CMK (cell line): Measurements from ENCODE around the gene KCNN1.
A peak's percentile ranks its signal among the peaks of the same experiment; 100 is the strongest.
"Not testable (repeated sequence)": the region's sequence is repeated elsewhere in the genome, so short reads cannot be mapped to it uniquely, and the experiment has no call there.

Experiments used
- DNase-seq: peaks from one replicate; pipeline ENCODE4 v3.0.0-alpha.2; 2010; ENCODE audit warnings: low read depth

KCNN1 gene

DNA sequence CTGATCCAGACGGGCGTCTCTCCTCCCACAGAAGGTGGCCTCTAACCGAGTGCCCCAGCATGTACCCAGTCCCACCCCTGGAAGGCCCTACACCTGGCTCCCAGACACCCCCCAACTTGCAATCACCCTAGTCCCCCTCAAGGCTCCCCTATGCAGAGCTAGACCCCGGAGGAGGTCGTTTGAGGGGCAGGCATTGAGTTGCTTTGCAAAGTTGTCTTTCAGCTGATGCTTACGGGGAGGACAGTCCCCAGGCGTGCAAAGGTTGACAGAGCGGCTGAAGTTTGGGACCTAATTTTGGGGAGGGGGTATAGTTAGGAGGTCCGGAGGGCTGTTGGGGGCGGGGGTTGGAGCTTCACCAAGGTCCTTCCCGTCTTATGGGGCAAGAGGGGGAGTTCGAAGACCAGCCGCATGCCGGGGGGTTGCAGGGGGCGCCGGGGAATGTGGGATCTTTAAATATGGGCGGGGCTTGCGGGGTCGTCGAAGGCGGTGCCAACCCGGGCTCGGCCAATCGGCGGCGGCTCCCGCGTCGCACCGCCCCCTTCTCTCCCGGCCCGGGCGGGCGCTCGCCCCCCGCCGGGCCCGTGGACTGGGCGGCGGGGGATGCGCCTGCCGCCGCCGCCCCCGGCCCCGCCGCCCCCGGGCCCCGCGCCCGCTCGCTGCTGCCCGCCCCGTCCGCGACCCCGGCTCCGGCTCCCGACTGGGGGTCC is at the start of gene KCNN1:
KCNN1 (plus strand) TSS at position 558 of the 707 bp plus-strand sequence. CDS start 6,782 bp downstream, outside the sequence.
- DNase-seq = no peak

- DNase-seq = not testable (repeated sequence)
Measured at GRCh38 chr19:17918151-17918550, 48.8 kb upstream of the KCNN1 start.

DNA sequence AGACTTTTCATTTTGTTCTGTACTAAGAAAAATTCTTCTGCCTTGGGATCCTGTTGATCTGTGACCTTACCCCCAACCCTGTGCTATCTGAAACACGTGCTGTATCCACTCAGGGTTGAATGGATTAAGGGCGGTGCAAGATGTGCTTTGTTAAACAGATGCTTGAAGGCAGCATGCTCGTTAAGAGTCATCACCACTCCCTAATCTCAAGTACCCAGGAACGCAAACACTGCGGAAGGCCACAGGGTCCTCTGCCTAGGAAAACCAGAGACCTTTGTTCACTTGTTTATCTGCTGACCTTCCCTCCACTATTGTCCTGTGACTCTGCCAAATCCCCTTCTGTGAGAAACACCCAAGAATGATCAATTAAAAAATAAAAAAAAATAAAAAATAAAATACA is 47.8 kb upstream of the KCNN1 start:
- DNase-seq = not testable (repeated sequence)

GRCh38 chr19:17920527-17920926 is 46.4 kb upstream of the KCNN1 start:
- DNase-seq = no peak

- DNase-seq = no peak
Measured at GRCh38 chr19:17922138-17922537, 44.8 kb upstream of the KCNN1 start.

GRCh38 chr19:17926044-17926443 is 40.9 kb upstream of the KCNN1 start:
- no peak for DNase-seq

GRCh38 chr19:17929056-17929455 is 37.9 kb upstream of the KCNN1 start:
- no peak for DNase-seq

DNA sequence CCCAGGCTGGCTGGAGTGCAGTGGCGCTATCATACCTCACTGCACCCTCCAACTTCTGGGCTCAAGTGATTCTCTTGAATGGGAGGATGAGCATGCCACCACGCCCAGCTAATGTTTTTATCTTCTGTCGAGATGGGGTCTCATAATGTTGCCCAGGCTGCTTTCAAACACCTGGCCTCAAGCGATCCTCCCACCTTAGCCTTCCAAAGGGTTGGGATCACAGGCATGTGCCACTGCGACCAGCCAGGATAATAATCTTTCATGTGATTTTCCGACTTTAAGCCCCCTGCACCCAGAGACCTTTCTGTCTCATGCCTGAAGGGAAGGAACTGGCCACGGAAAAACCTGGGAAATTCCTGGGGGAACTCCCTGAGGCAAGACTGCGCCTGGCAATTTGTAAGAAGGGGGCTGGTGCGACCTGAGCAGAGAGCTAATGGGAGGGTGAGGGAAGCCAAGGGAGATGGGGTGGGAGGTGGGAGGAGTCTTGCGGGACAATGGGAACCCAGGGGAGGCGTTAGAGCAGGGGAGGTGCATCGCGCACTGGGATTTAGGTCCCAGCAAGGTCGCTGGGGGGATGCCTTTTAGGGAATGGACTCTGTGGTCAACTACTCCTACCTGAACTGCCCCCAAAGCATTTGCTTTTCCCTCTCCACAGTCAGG is 35.2 kb upstream of the KCNN1 start:
- DNase-seq = no peak

- DNase-seq = peak; percentile 80
Measured at GRCh38 chr19:17932485-17933338, 34.2 kb upstream of the KCNN1 start, which contains the start of gene CCDC124. CCDC124 (plus strand) TSS chr19:17933015; CDS start chr19:17936421, 3,406 bp downstream.

DNA sequence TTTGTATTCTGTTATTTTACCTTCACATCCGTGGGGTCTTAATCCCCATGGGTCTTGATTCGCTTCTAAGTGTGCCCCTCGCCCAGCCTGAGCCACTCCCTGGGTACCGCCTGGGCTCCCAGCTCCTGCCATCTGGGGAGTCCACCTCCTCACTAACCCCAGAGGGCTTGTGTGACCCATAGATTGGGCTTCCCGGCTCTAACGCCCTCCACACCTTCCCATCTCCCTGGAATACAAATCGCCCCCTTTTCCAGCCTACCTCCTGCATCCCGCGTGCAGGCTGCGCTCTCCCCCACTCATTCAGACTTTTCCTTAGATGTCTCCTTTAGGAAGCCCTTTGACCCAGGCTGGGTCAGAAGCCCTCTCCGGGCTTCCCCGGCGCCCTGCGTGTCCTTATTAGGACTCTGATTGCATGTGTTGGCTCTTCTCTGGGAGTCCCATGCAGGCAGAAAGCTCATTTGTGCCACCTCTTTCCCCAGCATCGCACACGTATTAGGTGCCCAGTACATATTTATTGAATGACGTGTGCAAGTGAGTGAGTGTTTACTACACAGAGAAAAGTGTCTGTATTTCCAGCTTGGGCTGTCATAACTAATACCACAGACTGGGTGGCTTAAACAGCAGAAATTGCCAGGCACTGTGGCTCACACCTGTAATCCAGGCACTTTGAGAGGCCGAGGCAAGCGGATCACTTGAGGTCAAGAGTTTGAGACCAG is 33.3 kb upstream of the KCNN1 start:
- no peak for DNase-seq

DNA sequence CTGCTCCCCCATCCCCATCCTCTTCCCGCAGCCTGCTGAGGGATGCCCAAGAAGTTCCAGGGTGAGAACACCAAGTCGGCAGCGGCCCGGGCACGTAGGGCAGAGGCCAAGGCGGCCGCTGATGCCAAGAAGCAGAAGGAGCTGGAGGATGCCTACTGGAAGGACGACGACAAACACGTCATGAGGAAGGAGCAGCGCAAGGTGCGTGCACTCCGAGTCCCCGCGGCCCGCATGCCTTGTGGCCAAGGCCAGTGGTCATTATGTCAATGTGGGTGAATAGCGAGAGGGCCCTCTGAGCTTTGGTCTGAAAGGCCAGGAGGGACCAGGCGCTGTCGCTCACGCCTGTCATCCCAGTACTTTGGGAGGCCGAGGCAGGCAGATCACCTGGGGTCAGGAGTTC is 30.5 kb upstream of the KCNN1 start:
- no peak for DNase-seq

GRCh38 chr19:17937371-17937900 is 29.5 kb upstream of the KCNN1 start:
- no peak for DNase-seq

- no peak for DNase-seq
Measured at GRCh38 chr19:17938092-17938845, 28.6 kb upstream of the KCNN1 start.

DNA sequence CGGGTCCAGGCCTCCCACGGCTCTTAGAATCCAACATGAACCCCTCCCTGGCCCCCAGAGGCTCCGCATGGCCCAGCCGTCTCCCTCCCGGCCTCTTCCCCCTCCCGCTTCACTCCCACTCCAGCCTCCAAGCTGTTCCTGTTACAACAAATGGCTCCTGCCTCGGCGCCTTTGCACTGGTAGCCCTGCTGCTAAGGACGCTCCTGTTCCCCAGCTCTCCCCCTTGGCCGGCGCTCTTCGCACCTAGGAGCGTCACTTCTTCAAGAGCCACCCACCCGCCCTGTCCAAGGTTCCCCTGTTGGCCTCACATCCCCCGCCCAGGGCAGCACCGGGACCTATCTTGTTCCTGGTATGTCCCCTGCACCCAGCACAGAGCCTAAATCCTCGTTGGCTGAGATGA is 24.7 kb upstream of the KCNN1 start:
- DNase-seq = no peak

- DNase-seq = no peak
Measured at GRCh38 chr19:17942582-17943273, 24.2 kb upstream of the KCNN1 start.

DNA sequence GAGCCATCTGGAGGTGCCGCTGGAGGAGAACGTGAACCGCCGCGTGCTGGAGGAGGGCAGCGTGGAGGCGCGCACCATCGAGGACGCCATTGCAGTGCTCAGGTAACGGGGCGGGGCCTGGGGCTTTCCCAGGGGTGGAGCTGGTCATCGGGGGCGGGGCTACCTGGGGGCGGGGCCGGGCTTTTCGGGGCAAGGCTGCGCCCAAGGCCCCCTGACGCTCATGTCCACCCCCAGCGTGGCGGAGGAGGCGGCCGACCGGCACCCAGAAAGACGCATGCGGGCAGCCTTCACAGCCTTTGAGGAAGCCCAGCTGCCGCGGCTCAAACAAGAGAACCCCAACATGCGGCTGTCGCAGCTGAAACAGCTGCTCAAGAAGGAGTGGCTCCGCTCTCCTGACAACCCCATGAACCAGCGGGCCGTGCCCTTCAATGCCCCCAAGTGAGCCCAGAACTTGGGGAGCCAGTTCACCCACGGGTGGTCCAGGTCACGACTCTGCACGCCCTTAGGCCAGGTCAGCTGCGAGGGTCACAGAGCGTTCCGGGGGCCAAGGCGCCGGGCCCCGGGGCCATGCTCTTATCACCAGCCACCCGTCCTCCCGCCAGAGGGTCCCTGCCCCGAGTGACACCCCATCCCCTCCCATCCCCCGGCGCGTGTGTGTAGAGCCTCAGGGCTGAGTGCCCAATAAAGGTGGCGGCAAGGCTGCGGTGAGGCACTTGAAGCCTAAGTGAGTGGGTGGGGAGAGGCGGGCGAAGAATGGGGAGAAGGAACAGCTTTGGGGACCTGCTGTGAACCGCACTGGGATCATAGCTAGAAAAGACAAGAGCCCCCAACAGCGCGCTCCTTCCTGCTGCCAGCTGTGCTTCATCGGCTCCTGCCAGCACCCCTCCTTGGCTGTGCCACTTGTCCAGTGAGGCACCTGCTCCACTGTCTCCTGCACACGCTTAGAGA is 23.4 kb upstream of the KCNN1 start:
- DNase-seq = no peak

- no peak for DNase-seq
Measured at GRCh38 chr19:17944301-17944700, 22.6 kb upstream of the KCNN1 start.

DNA sequence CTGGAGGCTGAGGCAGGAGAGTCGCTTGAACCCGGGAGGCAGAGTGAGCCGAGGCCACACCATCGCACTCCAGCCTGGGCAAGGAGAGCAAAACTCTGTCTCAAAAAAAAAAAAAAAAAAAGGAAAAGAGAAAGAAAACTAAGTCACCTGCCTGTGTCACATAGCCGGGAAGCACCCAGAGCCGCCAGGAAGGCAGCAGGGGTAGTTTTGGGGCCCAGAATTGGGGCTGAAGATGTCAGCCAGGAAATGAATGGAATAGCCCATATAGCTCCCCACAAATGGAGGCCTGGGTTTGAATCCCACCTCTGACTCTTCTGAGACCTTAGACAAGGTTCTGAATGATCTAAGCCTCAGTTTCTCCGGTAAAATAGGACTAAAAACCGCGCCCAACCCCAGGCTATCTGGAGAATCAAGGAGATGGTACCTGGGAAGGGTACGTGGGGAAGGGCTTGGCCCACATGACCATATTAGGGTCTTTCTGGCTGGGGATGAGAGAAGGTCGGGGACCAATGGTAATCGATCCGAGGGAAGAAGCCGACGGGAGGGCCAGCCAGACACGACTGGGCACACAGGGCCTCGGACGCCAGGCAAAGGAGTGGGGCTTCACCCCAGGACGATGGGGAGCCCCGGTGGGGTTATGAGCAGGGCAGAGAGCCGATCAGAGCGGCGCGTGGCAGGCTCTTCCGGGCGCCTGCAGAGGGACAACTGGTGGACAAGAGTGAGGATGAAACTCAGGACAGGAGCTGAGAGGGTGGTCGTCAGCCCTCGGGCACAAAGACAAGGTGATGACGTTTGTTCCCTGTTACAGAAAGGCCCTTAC is 19.7 kb upstream of the KCNN1 start:
- no peak for DNase-seq
